ENCODE data around the gene KITLG. TPM values are rescaled to one million over a fixed set of nuclear protein-coding genes. Genes with fewer than 3 reads are reported as not detected.

Gene KITLG
- total RNA-seq, 1 experiment from 2014 or later = 570 TPM

GRCh38 chr12:88450136-88450535, 130.1 kb downstream of the KITLG start:
- no peak for TF ChIP-seq POLR2AphosphoS5 (IDR thresholded peaks at IDR 0.05; ENCODE audit: low read depth, low read length)
- TF ChIP-seq ZBTB33 (IDR thresholded peaks at IDR 0.05; ENCODE audit: extremely low read depth, insufficient replicate concordance, low read length) = no peak
- no peak for TF ChIP-seq RAD21 (IDR thresholded peaks at IDR 0.05; ENCODE audit: low read depth)
- TF ChIP-seq FOSL1 (IDR thresholded peaks at IDR 0.05; ENCODE audit: low read depth) = no peak
- no peak for TF ChIP-seq CTCF (IDR thresholded peaks at IDR 0.05 in 2 of 3, conservative IDR thresholded peaks at IDR 0.05 in 1 of 3; ENCODE audit: borderline replicate concordance in 1 of 3, insufficient read depth in 1 of 3, low read depth in 2 of 3, low read length in 2 of 3)
- no peak for TF ChIP-seq ZFX (IDR thresholded peaks at IDR 0.05)
- TF ChIP-seq SP1 (IDR thresholded peaks at IDR 0.05; ENCODE audit: low read depth) = no peak
- no peak for TF ChIP-seq SIN3A (IDR thresholded peaks at IDR 0.05; ENCODE audit: low read depth)
- TF ChIP-seq SRF (IDR thresholded peaks at IDR 0.05; ENCODE audit: low read depth) = no peak
- no peak for TF ChIP-seq POLR2A (IDR thresholded peaks at IDR 0.05; ENCODE audit: borderline replicate concordance, extremely low read depth, insufficient read depth, insufficient read length)
- no peak for TF ChIP-seq REST (IDR thresholded peaks at IDR 0.05; ENCODE audit: low read depth)
- no peak for TF ChIP-seq JUND (IDR thresholded peaks at IDR 0.05)
- no peak for TF ChIP-seq TCF7L2 (IDR thresholded peaks at IDR 0.05; ENCODE audit: borderline replicate concordance, extremely low read depth, insufficient read depth, insufficient read length)
- no peak for TF ChIP-seq EZH2 (IDR thresholded peaks at IDR 0.05)
- no peak for TF ChIP-seq ATF3 (IDR thresholded peaks at IDR 0.05)
- TF ChIP-seq ELF1 (IDR thresholded peaks at IDR 0.05; ENCODE audit: borderline replicate concordance, low read depth) = no peak
- TF ChIP-seq CBX3 (IDR thresholded peaks at IDR 0.05; ENCODE audit: low read depth) = no peak
- no peak for TF ChIP-seq ZNF274 (IDR thresholded peaks at IDR 0.05; ENCODE audit: low read depth, low read length)
- BruUV-seq (replicated peaks) = no TSS peak
- Histone ChIP-seq H3K36me3 (ENCODE audit: control insufficient read depth in 1 of 2, insufficient read depth in 2 of 2, low read length in 2 of 2) (no peaks in the 10 kb centered on the region), H3K27ac (ENCODE audit: low read depth, low read length) (no peak overlapping the region), H3K4me2 (ENCODE audit: low read length) (no peak overlapping the region), H4K20me1 (ENCODE audit: insufficient read depth) (no peaks in the 10 kb centered on the region), H3K9me2 (ENCODE audit: insufficient read depth) (no peaks in the 10 kb centered on the region), H2AFZ (ENCODE audit: low read depth, low read length, poor library complexity, severe bottlenecking) (no peak overlapping the region), H3K79me2 (ENCODE audit: insufficient read depth, low read length) (no peaks in the 10 kb centered on the region), H3K4me3 (replicated peaks in 1 of 2; ENCODE audit: low read depth in 1 of 2, low read length in 2 of 2) (no peak overlapping the region), H3K27me3 (ENCODE audit: insufficient read depth, low read length) (no peaks in the 10 kb centered on the region), H3K4me1 (ENCODE audit: control insufficient read depth in 1 of 2, insufficient read depth in 2 of 2, low read length in 2 of 2) (no peaks in the 10 kb centered on the region), H3K9ac (ENCODE audit: low read length) (no peak overlapping the region), H3K9me3 (ENCODE audit: control insufficient read depth in 1 of 2, insufficient read depth in 1 of 2, low read depth in 1 of 2, low read length in 2 of 2) (no peaks in the 10 kb centered on the region)
- ATAC-seq (no peak), DNase-seq (ENCODE audit: low read depth, low spot score) (no peak)
- intact Hi-C loops (cut with micrococcal nuclease) = no loop called here
- ChIA-PET POLR2A (no interaction called here), CTCF (no interaction called here), RAD21 (ENCODE audit: low non-redundant PET in 1 of 2, low total read pairs in 2 of 2, uncharacterized antibody in 2 of 2, unreplicated experiment in 2 of 2) (no interaction called here)

All from HCT116 (cell line).